Epithelial cell of proximal tubule (primary cell): ENCODE measurements around the gene OR3A2. TPM values are rescaled to one million over a fixed set of nuclear protein-coding genes. Genes with fewer than 3 reads are reported as not detected.
"Not testable (repeated sequence)": the region's sequence is repeated elsewhere in the genome, so short reads cannot be mapped to it uniquely, and the experiment has no call there.

ENCODE experiments used
- DNase-seq: peaks from one replicate; pipeline ENCODE4 v3.0.0-alpha.2; 2011; ENCODE audit warnings: low read depth
- H3K4me3 ChIP-seq: 2 replicates; pipeline ENCODE4 v1.5.1; 2011; ENCODE audit warnings: low read depth, mild to moderate bottlenecking, low read length
- CTCF ChIP-seq: conservative IDR thresholded peaks from 2 replicates; pipeline ENCODE4 v1.5.1; 2012; ENCODE audit warnings: low read depth, mild to moderate bottlenecking, low read length
- total RNA-seq: library from RNA; depleted of rRNA; stranded (reverse); fragments of >200 nt; gene quantifications from 2 replicates; pipeline ENCODE4 v1.2.3, GENCODE V29; 2015

Gene OR3A2
- total RNA-seq, 1 donor from 2014 or later: 1.6 TPM

- DNase-seq: no peak
- no peak overlapping the region for H3K4me3 ChIP-seq
- TF ChIP-seq CTCF: no peak
These were observed 15.7 kb upstream of the OR3A2 start for GRCh38 chr17:3401786-3402185.

GRCh38 chr17:3400055-3400454 lies 13.9 kb upstream of the OR3A2 start:
- H3K4me3 ChIP-seq: no peak overlapping the region
- TF ChIP-seq CTCF: no peak
- DNase-seq: no peak

DNA sequence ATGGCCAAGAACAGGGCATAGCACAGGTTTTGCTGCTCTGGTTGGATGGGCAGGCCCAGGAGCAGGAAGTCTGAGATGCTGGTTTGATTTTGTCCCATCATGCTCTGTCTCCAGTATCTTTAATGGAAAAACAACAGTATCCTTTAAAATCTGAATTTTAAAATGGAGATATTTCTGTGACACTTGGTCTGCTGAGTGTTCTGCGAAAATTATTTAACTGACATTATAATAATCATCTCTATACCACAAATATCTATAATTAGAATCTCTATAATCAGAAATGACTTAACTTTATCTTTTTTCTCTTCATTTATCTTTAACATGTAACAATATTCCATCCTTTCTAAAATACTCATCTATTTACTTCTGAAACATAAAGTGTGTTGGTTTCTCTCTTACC lies 12.2 kb upstream of the OR3A2 start, which contains the start of gene OR1E1:
Gene OR1E1, minus strand, starts transcription at position 101 of the 400 bp plus-strand sequence. Its CDS starts 0 bp downstream, at position 101.
- no peak within 1 kb of the TSS for H3K4me3 ChIP-seq
- TF ChIP-seq CTCF: no peak
- DNase-seq: no peak

DNA sequence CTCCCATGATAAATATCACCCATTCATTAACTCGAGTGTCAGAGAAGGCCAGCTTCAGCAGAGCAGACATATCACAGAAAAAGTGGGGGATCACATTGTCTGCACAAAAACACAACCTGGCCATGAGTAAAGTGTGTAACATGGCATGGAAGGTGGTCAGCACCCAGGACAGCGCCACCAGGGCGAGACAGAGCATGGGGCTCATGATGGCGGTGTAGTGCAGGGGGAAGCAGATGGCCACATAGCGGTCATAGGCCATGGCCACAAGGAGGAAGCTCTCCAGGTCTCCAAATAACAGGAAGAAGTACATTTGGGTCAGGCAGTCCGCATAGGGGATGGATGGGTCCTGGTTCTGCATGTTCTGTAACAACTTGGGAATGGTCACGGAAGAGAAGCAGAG lies 11.7 kb upstream of the OR3A2 start:
- H3K4me3 ChIP-seq, DNase-seq: not testable (repeated sequence)

GRCh38 chr17:3389791-3390190 lies 3.7 kb upstream of the OR3A2 start:
- no peak for TF ChIP-seq CTCF
- DNase-seq: no peak
- H3K4me3 ChIP-seq: no peak overlapping the region

DNA sequence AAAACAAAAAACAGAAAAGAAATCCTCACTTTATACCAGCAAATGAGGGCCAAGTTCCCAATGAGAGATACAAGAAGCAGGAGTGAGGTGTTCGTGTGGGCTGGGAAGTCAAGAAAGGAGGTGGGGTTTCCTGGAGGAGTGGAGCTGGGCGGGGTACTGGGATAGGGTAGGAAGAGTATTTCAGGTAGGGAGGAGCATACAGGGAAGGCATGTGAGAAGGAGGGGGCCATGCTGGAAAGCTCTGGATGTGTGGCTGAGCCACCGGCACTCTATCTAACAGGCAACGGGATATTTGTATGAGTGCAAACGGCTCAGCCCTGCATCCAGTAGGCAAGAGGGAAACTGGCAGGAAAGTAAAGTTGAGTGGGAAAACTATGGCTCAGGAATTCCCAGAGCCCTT lies 4.2 kb downstream of the OR3A2 start:
- no peak for DNase-seq
- no peak for TF ChIP-seq CTCF
- no peak overlapping the region for H3K4me3 ChIP-seq

GRCh38 chr17:3378321-3378720 lies 7.8 kb downstream of the OR3A2 start:
- no peak for TF ChIP-seq CTCF
- H3K4me3 ChIP-seq: no peak overlapping the region
- no peak for DNase-seq

GRCh38 chr17:3371167-3371566 lies 14.9 kb downstream of the OR3A2 start:
- not testable (repeated sequence) for H3K4me3 ChIP-seq, DNase-seq

- H3K4me3 ChIP-seq, DNase-seq: not testable (repeated sequence)
These were observed 43.3 kb downstream of the OR3A2 start for GRCh38 chr17:3342782-3343181.
